Right ventricle myocardium superior (tissue), 1 donor: ENCODE results near the gene TET2. TPM values are rescaled to one million over a fixed set of nuclear protein-coding genes. Genes with fewer than 3 reads are reported as not detected.
A peak's percentile ranks its signal among the peaks of the same experiment; 100 is the strongest.

ENCODE experiments used
- ATAC-seq: fragments of 200-7000 bp; cut with Tn5 transposase; one replicate; pipeline ENCODE4 v1.9.1; 2020; ENCODE audit warnings: mild to moderate bottlenecking; ENCODE audit not compliant: poor library complexity
- DNase-seq: peaks from one replicate; pipeline ENCODE4 v3.0.0-alpha.2; 2020
- intact Hi-C: fragments of 100-400 bp; cut with DNase I; formaldehyde crosslinking; loops from one replicate; pipeline ENCODE4 v1.11.2; 2022
- total RNA-seq: library from RNA; stranded (reverse); fragmentation: NEBNext Ultra II Directional; extraction: Animal tissue kit (Norgen Biotek cat#: 25700); gene quantifications from one replicate; pipeline ENCODE4 v1.2.1, GENCODE V29; 2021
- donor health status: DM: no; HTN: yes; CAD: no; lungs with severe emphysema.

TET2 gene
- total RNA-seq, 1 donor from 2014 or later = 11.8 TPM

GRCh38 chr4:105137121-105137875 is 9.4 kb upstream of the TET2 start:
- ATAC-seq (no peak), DNase-seq (no peak)
- intact Hi-C loops = no loop called here

GRCh38 chr4:105139646-105140045 is 7.0 kb upstream of the TET2 start:
- intact Hi-C loops = loop anchor here (10.0 kb wide), 3 partner anchors 55 to 575 kb away; no protein-coding TSS in a partner anchor
- no peak for DNase-seq
- no peak for ATAC-seq

- DNase-seq = no peak
- peak; percentile 80 for ATAC-seq
- intact Hi-C loops = loop anchor here (10.0 kb wide), 3 partner anchors 54 to 574 kb away; no protein-coding TSS in a partner anchor
These were observed 5.8 kb upstream of the TET2 start for GRCh38 chr4:105140684-105141490.

GRCh38 chr4:105145156-105145902 is 1.3 kb upstream of the TET2 start:
- intact Hi-C loops = loop anchor here (10.0 kb wide), 3 partner anchors 49 to 569 kb away; no protein-coding TSS in a partner anchor

GRCh38 chr4:105145903-105146275 is 787 bp upstream of the TET2 start:
- intact Hi-C loops = loop anchor here (2.0 to 10.0 kb wide), 4 partner anchors 49 to 569 kb away; no protein-coding TSS in a partner anchor
- DNase-seq = no peak

More at GRCh38 chr4:105145156-105145902, 1.3 kb upstream of the TET2 start:
- DNase-seq = no peak
- ATAC-seq = no peak

GRCh38 chr4:105147016-105147552 is 408 bp downstream of the TET2 start:
- DNase-seq = no peak
- ATAC-seq = peak; percentile 20
- intact Hi-C loops = loop anchor here (2.0 to 10.0 kb wide), 4 partner anchors 48 to 568 kb away; no protein-coding TSS in a partner anchor

More at GRCh38 chr4:105145903-105146275, 787 bp upstream of the TET2 start:
- peak; percentile 9 for ATAC-seq

GRCh38 chr4:105147553-105148161 is 981 bp downstream of the TET2 start:
- ATAC-seq = peak; percentile 26
- peak; percentile 42 for DNase-seq
- intact Hi-C loops = loop anchor here (2.0 to 10.0 kb wide), 4 partner anchors 47 to 567 kb away; no protein-coding TSS in a partner anchor

- DNase-seq (no peak), ATAC-seq (no peak)
- intact Hi-C loops = loop anchor here (10.0 kb wide), 3 partner anchors 46 to 566 kb away; no protein-coding TSS in a partner anchor
These were observed 1.7 kb downstream of the TET2 start for GRCh38 chr4:105148356-105148755.

GRCh38 chr4:105148776-105149175 is 2.1 kb downstream of the TET2 start:
- intact Hi-C loops = loop anchor here (10.0 kb wide), 3 partner anchors 46 to 566 kb away; no protein-coding TSS in a partner anchor

GRCh38 chr4:105149771-105150170 is 3.1 kb downstream of the TET2 start:
- intact Hi-C loops = loop anchor here (10.0 kb wide), 3 partner anchors 45 to 565 kb away; no protein-coding TSS in a partner anchor
- DNase-seq = no peak
- ATAC-seq = no peak

More at GRCh38 chr4:105148776-105149175, 2.1 kb downstream of the TET2 start:
- ATAC-seq (no peak), DNase-seq (no peak)

- ATAC-seq (no peak), DNase-seq (no peak)
- intact Hi-C loops = no loop called here
These were observed 3.8 kb downstream of the TET2 start for GRCh38 chr4:105150503-105150902.

- DNase-seq (no peak), ATAC-seq (no peak)
- intact Hi-C loops = no loop called here
These were observed 7.1 kb downstream of the TET2 start for GRCh38 chr4:105153749-105154148.

GRCh38 chr4:105154576-105154975 is 7.9 kb downstream of the TET2 start:
- intact Hi-C loops = no loop called here
- DNase-seq (no peak), ATAC-seq (no peak)

- ATAC-seq (peak; percentile 20), DNase-seq (no peak)
- intact Hi-C loops = no loop called here
These were observed 8.8 kb downstream of the TET2 start for GRCh38 chr4:105155426-105155825.

- intact Hi-C loops = no loop called here
- ATAC-seq (peak; percentile 88), DNase-seq (no peak)
These were observed 12.2 kb downstream of the TET2 start for GRCh38 chr4:105158837-105159236.

- intact Hi-C loops = no loop called here
- no peak for DNase-seq
- ATAC-seq = no peak
These were observed 15.6 kb downstream of the TET2 start for GRCh38 chr4:105162123-105162796.

- intact Hi-C loops = no loop called here
- no peak for DNase-seq
- peak; percentile 87 for ATAC-seq
These were observed 17.9 kb downstream of the TET2 start for GRCh38 chr4:105164548-105164947.
